HG03575 (cell line): Measurements from ENCODE around the gene B4GAT1.

Source experiments
- ATAC-seq: cut with Tn5 transposase; IDR thresholded peaks from one replicate; pipeline ENCODE4 v1.9.1; 2021; ENCODE audit not compliant: unreplicated experiment, insufficient number of reproducible peaks, low FRiP score; ENCODE audit errors: extremely low read depth

Gene B4GAT1

GRCh38 chr11:66338276-66339161, 8.9 kb downstream of the B4GAT1 start:
- ATAC-seq, result no peak

GRCh38 chr11:66337103-66337899, 10.1 kb downstream of the B4GAT1 start:
- no peak for ATAC-seq

GRCh38 chr11:66336234-66337102, 11.0 kb downstream of the B4GAT1 start, which contains the start of gene RIN1:
Gene RIN1 (minus strand): TSS chr11:66336434. CDS start chr11:66336402, 32 bp downstream.
- ATAC-seq, result peak; percentile 43

- ATAC-seq, result no peak
Measured at GRCh38 chr11:66335531-66336233, 11.7 kb downstream of the B4GAT1 start.

- ATAC-seq, result no peak
Measured at GRCh38 chr11:66334605-66335442, 12.6 kb downstream of the B4GAT1 start.

- ATAC-seq, result no peak
Measured at GRCh38 chr11:66333896-66334604, 13.4 kb downstream of the B4GAT1 start.

GRCh38 chr11:66333220-66333877, 14.1 kb downstream of the B4GAT1 start:
- ATAC-seq, result no peak

GRCh38 chr11:66332371-66333219, 14.8 kb downstream of the B4GAT1 start:
- ATAC-seq, result no peak

GRCh38 chr11:66331542-66332370, 15.7 kb downstream of the B4GAT1 start:
- no peak for ATAC-seq

GRCh38 chr11:66330931-66331330, 16.5 kb downstream of the B4GAT1 start:
- no peak for ATAC-seq

- no peak for ATAC-seq
Measured at GRCh38 chr11:66329165-66329673, 18.2 kb downstream of the B4GAT1 start.

GRCh38 chr11:66328302-66329144, 18.9 kb downstream of the B4GAT1 start:
- no peak for ATAC-seq

GRCh38 chr11:66328031-66328301, 19.5 kb downstream of the B4GAT1 start:
- no peak for ATAC-seq
